NB4 (cell line): Measurements from ENCODE around the gene CASZ1.

Source experiments
- CTCF ChIP-seq: IDR thresholded peaks from one replicate; pipeline ENCODE4 v1.5.1; 2012; ENCODE audit warnings: low read depth, low read length
- MYC ChIP-seq: IDR thresholded peaks from 2 replicates; pipeline ENCODE4 v1.6.1; 2011; ENCODE audit warnings: low read depth, low read length
- POLR2A ChIP-seq: IDR thresholded peaks from 2 replicates; pipeline ENCODE4 v1.6.1; 2011; ENCODE audit warnings: mild to moderate bottlenecking; ENCODE audit not compliant: insufficient read length; ENCODE audit errors: extremely low read depth

- TF ChIP-seq POLR2A = no peak
- TF ChIP-seq CTCF = no peak
- no peak for TF ChIP-seq MYC
Measured at GRCh38 chr1:10626131-10626731, 170.2 kb downstream of the CASZ1 start.
